GM12801 (cell line): Measurements from ENCODE around the gene MGAT4C.

Experiments
- TF ChIP-seq, protein P1 (sequence below): IDR thresholded peaks from one replicate; pipeline ENCODE4 v1.5.1; 2011; ENCODE audit warnings: control low read depth; ENCODE audit not compliant: insufficient read length; ENCODE audit errors: extremely low read depth

The MGAT4C gene

DNA sequence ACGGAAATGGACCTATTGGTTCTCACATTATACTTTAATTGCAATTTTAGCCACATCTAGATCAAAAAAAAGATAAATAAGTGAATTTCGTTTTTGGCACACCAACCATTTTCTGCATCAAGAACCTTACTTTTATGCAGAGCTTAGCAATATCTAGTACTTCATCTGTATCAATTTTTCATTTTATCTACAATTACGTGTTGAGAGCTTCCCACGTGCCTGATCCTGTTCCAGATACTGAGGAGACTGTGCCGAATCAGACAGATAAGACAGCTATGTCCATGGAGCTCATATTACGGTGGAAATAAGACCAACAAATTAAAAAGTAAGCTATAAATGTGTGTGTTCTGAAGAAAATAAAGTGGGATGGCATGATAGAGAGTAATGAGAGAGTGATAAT lies 101.6 kb downstream of the MGAT4C start:
- TF ChIP-seq, protein P1, sequence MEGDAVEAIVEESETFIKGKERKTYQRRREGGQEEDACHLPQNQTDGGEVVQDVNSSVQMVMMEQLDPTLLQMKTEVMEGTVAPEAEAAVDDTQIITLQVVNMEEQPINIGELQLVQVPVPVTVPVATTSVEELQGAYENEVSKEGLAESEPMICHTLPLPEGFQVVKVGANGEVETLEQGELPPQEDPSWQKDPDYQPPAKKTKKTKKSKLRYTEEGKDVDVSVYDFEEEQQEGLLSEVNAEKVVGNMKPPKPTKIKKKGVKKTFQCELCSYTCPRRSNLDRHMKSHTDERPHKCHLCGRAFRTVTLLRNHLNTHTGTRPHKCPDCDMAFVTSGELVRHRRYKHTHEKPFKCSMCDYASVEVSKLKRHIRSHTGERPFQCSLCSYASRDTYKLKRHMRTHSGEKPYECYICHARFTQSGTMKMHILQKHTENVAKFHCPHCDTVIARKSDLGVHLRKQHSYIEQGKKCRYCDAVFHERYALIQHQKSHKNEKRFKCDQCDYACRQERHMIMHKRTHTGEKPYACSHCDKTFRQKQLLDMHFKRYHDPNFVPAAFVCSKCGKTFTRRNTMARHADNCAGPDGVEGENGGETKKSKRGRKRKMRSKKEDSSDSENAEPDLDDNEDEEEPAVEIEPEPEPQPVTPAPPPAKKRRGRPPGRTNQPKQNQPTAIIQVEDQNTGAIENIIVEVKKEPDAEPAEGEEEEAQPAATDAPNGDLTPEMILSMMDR = no peak

- TF ChIP-seq, protein P1 = no peak
Observed at GRCh38 chr12:86148612-86149011, 107.6 kb downstream of the MGAT4C start.

DNA sequence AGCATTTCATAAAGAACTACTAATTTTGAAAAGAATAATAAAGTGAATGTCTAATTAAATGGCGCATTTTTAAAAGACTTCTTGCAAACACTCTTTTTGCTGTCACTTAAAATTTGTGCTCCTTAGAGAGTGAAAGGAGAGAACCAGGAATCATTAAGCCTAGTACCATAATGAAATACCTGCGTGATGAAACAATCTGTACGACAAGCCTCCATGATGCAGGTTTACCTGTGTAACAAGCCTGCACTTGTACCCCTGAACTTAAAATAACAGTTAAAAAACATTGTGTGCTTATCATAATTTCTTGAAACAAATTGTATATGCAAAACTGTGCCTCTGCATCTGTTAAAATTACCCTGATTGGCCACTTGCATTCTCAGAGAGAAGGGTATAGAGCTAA lies 108.1 kb downstream of the MGAT4C start:
- TF ChIP-seq, protein P1 = no peak

GRCh38 chr12:86145156-86145555 lies 111.0 kb downstream of the MGAT4C start:
- TF ChIP-seq, protein P1 = no peak

GRCh38 chr12:86143162-86143561 lies 113.0 kb downstream of the MGAT4C start:
- TF ChIP-seq, protein P1 = no peak

- TF ChIP-seq, protein P1 = no peak
Observed at GRCh38 chr12:86139671-86140070, 116.5 kb downstream of the MGAT4C start.

DNA sequence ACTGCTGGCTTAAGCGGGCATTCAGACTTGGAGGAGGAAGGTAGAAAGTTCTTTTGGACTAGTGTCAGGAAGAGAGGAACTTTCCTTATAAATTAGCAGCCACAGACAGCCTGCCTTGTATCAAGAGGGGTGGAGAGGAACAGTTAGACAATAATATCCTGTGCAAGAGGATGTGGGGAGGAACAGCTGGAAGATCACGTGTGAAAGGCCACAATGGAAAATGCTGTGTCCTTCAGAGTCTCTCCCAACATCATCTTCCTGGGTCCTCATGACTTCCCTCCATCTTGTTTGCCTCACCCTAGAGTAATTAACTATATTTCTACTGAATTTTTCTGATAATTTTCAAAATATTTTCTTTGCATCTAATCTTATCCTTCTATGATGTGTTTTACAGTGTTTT lies 117.4 kb downstream of the MGAT4C start:
- TF ChIP-seq, protein P1 = no peak

DNA sequence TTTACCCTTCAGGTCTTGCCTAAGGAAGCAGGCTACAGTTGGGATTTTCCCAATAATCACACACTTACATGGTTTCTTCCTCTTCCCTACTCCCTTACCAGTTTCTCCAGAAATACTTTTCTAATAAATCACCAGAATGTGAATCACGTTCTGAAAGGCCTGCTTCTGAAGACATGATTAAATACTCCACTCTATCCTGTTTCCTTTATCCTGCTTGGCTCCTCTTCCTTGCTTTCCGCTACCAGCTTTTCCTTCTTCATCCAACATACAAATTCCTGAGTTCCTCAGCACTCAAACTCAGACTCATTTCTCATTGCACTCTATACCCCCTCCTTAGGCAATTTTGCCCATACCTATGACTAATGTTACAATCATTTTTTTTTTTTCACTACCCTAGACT lies 118.3 kb downstream of the MGAT4C start:
- TF ChIP-seq, protein P1 = no peak
